Fibroblast of pulmonary artery (primary cell): Measurements from ENCODE around the gene ZNF710.

Experiments
- DNase-seq: peaks from one replicate; pipeline ENCODE4 v3.0.0-alpha.2; 2010; ENCODE audit warnings: low read depth
- H3K4me3 ChIP-seq: replicated peaks from 2 replicates; pipeline ENCODE4 v1.5.1; 2011; ENCODE audit warnings: low read depth, mild to moderate bottlenecking, control low read depth, low read length, moderate library complexity
- CTCF ChIP-seq: IDR thresholded peaks from 2 replicates; pipeline ENCODE4 v1.5.1; 2011; ENCODE audit warnings: mild to moderate bottlenecking, control low read depth, low read length, inconsistent platforms; ENCODE audit errors: missing control alignments

ZNF710 gene

DNA sequence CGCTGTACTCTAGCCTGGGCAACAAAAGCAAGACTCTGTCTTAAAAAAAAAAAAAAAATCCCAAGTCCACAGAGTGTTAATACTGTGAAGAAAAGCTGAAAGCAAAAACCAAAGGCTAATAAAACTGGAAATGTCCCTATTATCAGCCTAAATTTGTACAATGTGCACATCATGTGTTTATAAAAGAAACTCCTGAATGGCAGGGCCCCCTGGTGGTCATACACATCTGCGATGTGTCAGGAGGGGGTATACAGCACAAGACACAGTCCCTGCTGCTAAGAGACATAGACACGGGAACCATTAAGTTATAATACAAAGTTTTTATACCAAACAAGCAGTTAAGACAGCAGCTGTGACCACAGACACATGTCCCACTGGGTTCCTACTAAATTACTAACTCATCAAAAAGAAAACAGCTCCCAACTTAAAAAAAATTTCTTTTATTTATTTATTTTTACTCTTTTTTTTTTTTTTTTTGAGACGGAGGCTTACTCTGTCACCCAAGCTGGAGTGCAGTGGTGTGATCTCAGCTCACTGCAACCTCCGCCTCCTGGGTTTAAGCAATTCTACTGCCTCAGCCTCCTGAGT, 70.2 kb downstream of the ZNF710 start:
- DNase-seq = peak; percentile 90
- TF ChIP-seq CTCF = peak; percentile 88

GRCh38 chr15:90072978-90073640, 72.0 kb downstream of the ZNF710 start:
- no peak for TF ChIP-seq CTCF

More for the DNA sequence above, 70.2 kb downstream of the ZNF710 start:
- H3K4me3 ChIP-seq = no peak overlapping the region

DNA sequence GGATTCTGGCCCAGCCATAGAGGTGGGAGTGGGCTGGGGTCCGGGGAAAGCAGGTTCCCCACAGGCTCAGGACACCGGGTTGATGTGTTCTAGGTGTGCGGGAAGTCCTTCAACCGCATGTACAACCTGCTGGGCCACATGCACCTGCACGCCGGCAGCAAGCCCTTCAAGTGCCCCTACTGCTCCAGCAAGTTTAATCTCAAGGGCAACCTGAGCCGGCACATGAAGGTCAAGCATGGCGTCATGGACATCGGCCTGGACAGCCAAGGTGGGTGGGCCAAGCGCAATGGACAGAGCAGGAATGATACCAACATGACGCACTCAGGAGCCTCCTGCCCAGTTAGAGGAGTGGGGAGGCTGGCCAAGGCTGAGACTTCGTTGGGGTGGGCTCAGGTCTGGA, 72.9 kb downstream of the ZNF710 start:
- no peak for DNase-seq
- no peak for TF ChIP-seq CTCF
- H3K4me3 ChIP-seq = no peak overlapping the region

More at GRCh38 chr15:90072978-90073640, 72.0 kb downstream of the ZNF710 start:
- no peak for DNase-seq
- H3K4me3 ChIP-seq = no peak overlapping the region

- TF ChIP-seq CTCF = no peak
- DNase-seq = no peak
- H3K4me3 ChIP-seq = no peak overlapping the region
Observed at GRCh38 chr15:90074916-90075315, 73.8 kb downstream of the ZNF710 start.

GRCh38 chr15:90075420-90076289, 74.5 kb downstream of the ZNF710 start:
- no peak overlapping the region for H3K4me3 ChIP-seq
- DNase-seq = no peak

GRCh38 chr15:90076716-90077115, 75.6 kb downstream of the ZNF710 start:
- H3K4me3 ChIP-seq = no peak overlapping the region
- no peak for TF ChIP-seq CTCF
- DNase-seq = no peak

More at GRCh38 chr15:90075420-90076289, 74.5 kb downstream of the ZNF710 start:
- no peak for TF ChIP-seq CTCF
